ENCODE results near the gene CDC14B.

The CDC14B gene

DNA sequence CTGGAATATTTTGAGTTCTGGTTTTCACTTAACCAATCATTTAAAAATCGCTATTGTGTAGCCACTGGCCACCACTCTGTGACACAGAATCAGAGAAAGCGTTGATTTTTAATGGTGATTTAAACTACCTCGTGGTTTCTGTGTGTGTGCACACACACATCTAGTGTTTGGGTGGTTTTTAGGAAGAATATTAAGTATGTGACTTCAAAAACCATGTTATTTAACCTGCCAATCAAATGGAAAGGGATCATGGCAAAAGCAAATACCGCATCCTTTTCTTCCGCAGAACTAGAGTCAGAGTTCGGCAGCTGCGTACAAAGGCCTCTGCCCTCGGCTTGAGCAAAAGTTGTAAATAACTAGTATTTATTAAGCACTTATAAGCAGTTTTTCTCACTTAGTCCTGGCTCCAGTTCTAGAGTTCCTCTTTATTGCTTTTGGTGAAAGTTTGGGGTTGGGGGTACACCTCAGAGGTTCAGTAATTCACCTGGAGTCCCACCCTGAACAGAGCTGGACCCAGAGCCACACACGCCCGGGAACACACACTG, 129.0 kb downstream of the CDC14B start:
- no peak overlapping the region for H3K4me3 ChIP-seq (ENCODE audit: low read length)
- no peak for TF ChIP-seq ZNF274 (IDR thresholded peaks at IDR 0.05; ENCODE audit: low read depth, low read length)

DNA sequence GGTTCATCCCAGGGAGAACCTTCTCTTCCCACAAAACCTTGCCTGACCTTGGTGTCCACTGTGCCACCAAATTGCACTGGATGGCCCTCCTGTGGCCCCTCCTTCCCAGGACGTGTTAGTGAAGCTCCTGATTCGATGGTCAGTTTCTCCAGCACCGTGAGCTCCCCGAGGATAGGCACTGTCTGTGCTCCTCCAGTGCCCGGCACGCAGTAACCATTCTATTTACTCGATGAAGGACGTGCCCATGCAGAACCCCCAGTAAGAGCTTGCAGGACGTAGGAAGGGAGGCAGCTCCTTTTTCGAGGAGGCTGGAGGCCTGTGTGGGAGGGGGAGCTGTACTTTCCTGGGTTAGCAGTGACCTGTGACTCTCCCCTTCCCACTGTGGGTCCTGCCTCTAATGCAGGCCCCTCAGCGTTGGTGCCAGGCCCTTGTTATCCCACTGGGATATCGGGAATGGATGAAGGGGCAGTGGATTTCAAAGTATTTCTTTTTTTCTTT, 130.1 kb downstream of the CDC14B start:
- H3K4me3 ChIP-seq (ENCODE audit: low read length): no peak overlapping the region
- no peak for TF ChIP-seq ZNF274 (IDR thresholded peaks at IDR 0.05; ENCODE audit: low read depth, low read length)

DNA sequence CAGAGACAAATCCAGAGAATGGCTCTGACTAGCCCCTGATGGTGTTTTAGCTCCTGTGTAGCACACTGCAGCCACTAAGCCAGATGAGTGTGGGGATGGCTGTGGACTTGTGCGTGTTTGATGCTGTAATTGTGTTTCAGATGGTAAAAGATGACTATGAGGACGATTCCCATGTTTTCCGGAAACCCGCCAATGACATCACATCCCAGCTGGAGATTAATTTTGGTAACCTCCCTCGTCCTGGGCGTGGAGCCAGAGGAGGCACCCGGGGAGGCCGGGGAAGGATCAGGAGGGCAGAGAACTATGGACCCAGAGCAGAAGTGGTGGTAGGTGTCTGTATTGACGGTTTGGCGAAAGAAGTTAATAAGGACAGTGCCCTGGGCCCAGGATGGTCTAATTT, 131.7 kb downstream of the CDC14B start:
- no peak for TF ChIP-seq ZNF274 (IDR thresholded peaks at IDR 0.05; ENCODE audit: low read depth, low read length)
- H3K4me3 ChIP-seq (ENCODE audit: low read length): no peak overlapping the region

DNA sequence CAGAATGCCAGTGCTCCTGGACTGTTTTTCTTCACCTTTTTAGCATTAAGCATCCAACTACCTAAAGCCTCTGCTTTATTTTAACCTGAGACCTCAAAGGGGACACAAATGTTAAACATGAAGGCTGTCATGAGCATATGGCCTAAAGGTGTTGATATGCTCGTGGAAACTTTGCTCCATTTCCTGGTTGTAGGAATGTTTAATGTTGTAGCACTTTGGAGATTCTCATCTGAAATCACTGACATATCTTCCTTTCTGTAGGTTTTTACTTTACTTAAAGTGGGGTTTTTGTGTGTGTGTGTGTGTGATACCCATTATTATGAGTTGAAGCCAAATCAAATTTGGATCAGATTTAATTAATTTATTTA, 132.6 kb downstream of the CDC14B start:
- no peak for TF ChIP-seq ZNF274 (IDR thresholded peaks at IDR 0.05; ENCODE audit: low read depth, low read length)
- no peak overlapping the region for H3K4me3 ChIP-seq (ENCODE audit: low read length)

DNA sequence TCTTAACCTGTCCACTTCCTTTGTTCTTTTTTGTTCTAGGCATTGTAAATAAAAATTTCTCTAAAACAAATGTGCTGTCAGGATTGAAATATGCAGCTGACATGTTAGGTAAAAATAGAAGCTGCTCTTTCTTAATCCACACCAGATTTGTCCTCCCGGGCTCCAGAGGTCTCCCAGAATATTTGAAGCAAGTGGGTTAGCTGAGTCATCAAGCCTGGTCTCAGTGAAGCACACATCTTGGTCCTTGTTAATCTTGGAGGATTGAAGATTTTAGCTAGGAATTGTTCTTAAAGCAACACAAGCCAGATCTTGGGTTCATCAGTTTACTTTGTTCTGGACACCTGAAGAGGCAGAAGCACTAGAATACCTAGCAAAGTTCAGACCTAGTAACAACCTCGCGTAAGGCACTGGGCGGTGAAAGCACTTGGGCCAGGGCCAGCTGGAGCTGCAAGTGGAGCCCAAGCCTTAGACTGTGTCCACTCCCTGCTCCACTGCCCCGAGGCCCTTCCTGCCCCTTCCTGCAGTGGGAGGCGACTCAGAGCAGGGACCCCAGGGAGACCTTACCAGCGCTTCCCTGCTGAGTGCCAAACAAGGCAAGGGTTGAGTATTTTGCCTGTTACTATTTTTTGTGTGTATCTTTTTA, 133.1 kb downstream of the CDC14B start:
- H3K4me3 ChIP-seq (ENCODE audit: low read length): no peak overlapping the region
- TF ChIP-seq ZNF274 (IDR thresholded peaks at IDR 0.05; ENCODE audit: low read depth, low read length): no peak

DNA sequence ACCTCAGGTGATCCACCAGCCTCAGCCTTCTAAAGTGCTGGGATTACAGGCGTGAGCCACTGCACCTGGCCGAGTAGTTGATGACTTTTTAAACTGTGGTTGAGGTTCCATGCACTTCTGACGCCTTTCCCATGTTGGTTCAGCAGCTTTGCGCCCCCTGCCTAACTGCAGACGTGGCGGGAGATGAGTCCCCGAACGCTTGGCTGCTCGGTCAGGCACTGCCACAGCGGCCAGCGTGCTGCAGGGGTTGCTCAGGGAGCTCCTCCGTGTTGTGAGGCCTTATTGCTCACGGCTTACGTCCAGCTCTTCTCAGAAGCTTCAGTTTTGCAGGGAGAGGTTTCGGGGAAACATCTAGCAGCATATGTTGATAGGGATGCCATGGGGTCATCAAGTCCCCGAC, 134.4 kb downstream of the CDC14B start:
- H3K4me3 ChIP-seq (ENCODE audit: low read length): no peak overlapping the region
- no peak for TF ChIP-seq ZNF274 (IDR thresholded peaks at IDR 0.05; ENCODE audit: low read depth, low read length)

DNA sequence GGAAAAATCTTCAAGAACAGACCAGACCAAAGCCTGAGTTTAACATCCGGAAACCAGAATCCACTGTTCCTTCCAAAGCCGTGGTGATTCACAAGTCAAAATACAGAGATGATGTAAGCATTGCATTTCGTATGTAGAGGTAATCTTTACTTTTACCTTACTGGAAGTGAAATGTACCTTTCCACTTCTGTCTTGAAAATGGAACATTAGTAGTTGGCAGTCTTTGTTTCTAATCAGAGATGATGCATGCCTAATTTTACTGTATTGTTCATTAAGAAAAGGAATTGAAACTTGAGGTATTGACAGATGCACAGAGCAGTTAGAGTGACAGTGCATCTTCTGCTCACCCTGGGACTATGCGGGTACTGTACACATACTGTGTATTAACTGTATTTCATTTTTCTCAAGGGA, 135.1 kb downstream of the CDC14B start:
- TF ChIP-seq ZNF274 (IDR thresholded peaks at IDR 0.05; ENCODE audit: low read depth, low read length): no peak
- H3K4me3 ChIP-seq (ENCODE audit: low read length): no peak overlapping the region

DNA sequence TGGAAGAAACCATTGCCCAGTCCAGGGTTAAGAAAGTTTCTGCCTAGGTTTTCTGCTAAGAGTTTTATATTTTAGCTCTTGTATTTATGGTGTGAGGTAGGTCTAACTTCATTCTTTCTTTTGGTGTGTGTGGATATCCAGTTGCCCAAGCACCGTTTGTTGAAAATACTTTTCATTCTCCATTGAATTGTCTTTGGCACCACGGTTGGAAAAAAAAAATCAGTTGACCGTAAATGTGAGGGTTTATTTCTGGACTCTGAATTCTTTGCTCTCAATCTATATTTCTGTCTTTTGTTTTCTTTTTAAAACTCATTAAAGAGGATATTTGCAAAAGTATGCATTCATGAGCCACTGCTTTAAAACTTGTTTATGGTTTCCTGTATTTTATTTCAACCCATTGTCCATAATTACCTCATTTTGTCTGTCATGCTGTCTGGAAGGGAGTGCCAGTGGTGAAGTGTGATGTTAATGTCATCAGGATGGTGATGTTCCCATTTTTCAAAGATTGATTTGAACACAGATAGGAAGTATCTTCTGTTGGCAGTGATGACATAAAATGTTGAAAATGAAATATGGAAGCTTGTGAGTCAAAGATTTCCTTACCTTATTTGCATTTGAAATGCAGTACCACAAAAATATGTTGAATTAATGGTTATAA, 135.8 kb downstream of the CDC14B start:
- TF ChIP-seq ZNF274 (IDR thresholded peaks at IDR 0.05; ENCODE audit: low read depth, low read length): no peak

DNA sequence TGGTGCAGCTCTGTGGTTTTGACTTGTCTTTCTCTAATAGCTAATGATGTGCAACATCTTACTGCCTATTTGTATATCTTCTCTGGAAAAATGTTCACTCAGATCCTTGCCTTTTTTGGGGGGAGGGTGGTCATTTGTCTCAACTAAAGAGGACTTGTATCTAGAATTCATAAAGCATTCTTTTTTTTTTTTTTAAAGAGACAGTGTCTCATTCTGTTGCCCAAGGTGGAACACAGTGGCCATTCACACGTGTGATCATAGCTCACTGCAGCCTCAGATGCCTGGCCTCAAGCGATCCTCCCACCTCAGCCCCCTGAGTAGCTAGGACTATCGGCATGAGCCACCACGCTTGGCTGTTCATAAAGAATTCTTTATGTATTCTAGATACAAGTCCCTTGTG, 136.4 kb downstream of the CDC14B start:
- no peak for TF ChIP-seq ZNF274 (IDR thresholded peaks at IDR 0.05; ENCODE audit: low read depth, low read length)
- no peak overlapping the region for H3K4me3 ChIP-seq (ENCODE audit: low read length)

More for the DNA sequence above, 135.8 kb downstream of the CDC14B start:
- H3K4me3 ChIP-seq (ENCODE audit: low read length): no peak overlapping the region

DNA sequence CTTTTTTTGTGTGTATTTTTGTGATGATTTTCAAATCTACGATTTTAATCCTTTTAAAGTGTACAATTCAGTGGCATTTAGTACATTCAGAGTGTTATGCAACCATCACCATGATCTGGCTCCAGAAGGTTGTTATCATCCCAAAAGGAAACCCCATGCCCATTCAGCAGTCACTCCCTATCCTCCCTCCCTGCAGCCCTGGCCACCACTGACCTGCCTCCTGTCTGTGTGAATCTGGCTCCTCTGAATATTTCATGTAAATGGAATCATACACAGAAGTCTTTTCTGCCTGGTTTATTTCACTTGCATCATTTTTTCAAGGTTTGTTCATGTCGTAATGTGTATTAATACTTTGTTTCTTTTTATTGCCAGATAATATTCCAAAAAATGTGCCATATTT, 137.2 kb downstream of the CDC14B start:
- no peak for TF ChIP-seq ZNF274 (IDR thresholded peaks at IDR 0.05; ENCODE audit: low read depth, low read length)
- H3K4me3 ChIP-seq (ENCODE audit: low read length): no peak overlapping the region

DNA sequence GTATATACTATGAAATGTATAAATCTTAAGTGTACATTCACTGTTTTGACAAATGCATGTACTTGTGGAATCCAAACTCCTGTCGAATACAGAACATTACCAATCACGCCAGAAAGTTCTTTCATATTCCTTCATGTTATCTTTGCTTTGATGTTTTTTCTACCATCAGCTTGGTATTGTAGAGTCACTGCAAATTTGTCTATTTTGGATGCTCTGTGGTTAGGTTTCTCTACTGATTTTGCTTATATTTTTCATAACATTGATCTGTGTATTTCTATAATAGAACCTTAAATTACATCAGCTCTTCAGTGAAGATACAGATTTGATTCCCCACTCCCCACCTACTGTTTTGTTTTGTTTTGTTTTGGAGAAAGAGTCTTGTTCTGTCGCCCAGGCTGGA, 138.9 kb downstream of the CDC14B start:
- TF ChIP-seq ZNF274 (IDR thresholded peaks at IDR 0.05; ENCODE audit: low read depth, low read length): no peak
- H3K4me3 ChIP-seq (ENCODE audit: low read length): no peak overlapping the region

DNA sequence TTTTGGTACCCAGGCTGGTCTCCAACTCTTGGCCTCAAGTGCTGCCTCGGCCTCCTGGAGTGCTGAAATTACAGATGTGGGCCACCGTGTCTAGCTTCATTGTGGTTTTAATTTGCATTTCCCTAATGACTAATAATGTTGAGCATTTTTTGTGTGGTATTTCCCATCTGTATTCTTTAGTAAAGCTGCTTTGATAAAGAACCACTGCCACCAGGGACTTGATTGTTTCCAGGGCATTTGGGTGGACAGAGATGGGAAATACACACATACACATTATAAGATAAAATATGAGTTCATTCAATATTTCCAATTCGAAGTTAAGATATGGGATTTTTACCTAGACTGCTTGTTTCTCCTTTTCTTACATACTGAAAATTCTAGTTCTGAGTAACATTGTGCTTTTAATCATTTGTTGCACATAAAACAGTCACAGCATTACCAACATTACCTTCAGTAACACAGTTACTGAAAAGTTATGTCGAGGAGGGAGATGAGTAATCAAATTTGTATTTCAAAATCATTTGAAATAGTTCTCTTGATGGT, 140.7 kb downstream of the CDC14B start:
- H3K4me3 ChIP-seq (ENCODE audit: low read length): no peak overlapping the region
- TF ChIP-seq ZNF274 (IDR thresholded peaks at IDR 0.05; ENCODE audit: low read depth, low read length): no peak

DNA sequence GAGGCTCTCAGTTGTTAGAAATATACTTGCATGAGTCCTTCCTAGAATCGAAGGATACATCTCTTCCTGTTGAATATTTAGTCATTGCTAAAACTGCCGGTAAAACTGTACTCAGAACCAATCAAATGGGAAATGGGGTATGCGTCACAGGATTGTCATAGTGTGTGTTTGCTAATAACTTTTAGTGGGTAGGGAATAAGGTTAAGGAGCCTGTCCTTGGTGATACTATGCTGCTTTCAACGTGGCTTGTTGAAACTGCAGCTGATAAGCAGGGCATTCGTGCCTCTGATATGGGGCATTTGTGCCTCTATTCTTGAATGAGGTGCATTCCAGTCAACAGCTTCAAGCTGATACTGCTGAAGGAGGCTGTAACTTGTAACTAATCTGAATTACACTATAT, 143.1 kb downstream of the CDC14B start:
- no peak overlapping the region for H3K4me3 ChIP-seq (ENCODE audit: low read length)
- TF ChIP-seq ZNF274 (IDR thresholded peaks at IDR 0.05; ENCODE audit: low read depth, low read length): no peak

DNA sequence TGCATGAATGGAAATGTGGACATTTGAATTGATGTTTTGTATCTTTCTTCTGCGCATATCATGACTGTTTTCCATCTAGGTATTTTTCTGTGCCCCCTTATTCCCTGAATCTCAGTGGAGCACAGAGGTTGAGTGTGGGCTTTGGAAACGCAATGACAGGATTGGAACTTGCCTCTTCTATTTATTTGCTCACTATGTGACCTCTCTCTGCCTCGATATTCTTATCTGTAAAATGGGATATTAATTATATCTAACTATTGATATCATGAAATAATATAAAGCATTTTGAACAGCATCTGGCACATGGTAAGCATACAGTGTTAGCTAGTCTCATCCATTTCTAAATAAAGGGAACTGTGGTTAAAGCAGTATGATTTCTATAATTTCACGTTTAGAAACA, 143.6 kb downstream of the CDC14B start:
- TF ChIP-seq ZNF274 (IDR thresholded peaks at IDR 0.05; ENCODE audit: low read depth, low read length): no peak
- H3K4me3 ChIP-seq (ENCODE audit: low read length): no peak overlapping the region

DNA sequence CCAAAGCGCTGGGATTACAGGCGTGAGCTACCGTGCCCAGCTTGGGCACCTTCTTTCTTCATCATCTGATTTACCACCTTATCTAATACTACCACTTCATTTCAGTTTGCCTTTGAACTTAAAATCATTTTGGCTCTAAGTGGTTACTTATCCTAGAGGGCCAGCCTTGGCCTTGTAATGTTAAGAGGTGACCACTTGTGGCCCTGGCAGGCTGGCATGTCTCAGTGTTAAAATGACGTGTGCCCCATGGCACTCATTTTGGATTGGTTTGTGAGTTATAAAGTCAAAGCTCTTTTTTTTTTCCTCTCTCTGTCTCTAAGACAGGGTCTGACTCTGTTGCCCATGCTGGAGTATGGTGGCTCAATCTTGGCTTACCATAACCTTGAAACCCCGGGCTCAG, 151.9 kb downstream of the CDC14B start:
- no peak overlapping the region for H3K4me3 ChIP-seq (ENCODE audit: low read length)
- no peak for TF ChIP-seq ZNF274 (IDR thresholded peaks at IDR 0.05; ENCODE audit: low read depth, low read length)

Data from GM08714 (cell line).